Measurements from ENCODE around the gene PIP5KL1.

The PIP5KL1 gene

GRCh38 chr9:127967151-127967809 lies 36.7 kb upstream of the PIP5KL1 start:
- H3K27ac ChIP-seq (ENCODE audit: low read depth, low read length), result no peak overlapping the region
- no peaks in the 10 kb centered on the region for H3K36me3 ChIP-seq (ENCODE audit: insufficient read depth, low read length)
- no peak overlapping the region for H2AFZ ChIP-seq (ENCODE audit: low read length, unreplicated experiment)
- peaks cover 35% of the 10 kb centered on the region for H3K79me2 ChIP-seq (ENCODE audit: control insufficient read depth, insufficient read depth, low read length, unreplicated experiment)
- no peak overlapping the region for H3K4me3 ChIP-seq (ENCODE audit: low read depth, low read length)
- H3K4me1 ChIP-seq (ENCODE audit: control insufficient read depth, insufficient read depth, low read length, unreplicated experiment), result peaks cover 61% of the 10 kb centered on the region
- H3K27me3 ChIP-seq (ENCODE audit: insufficient read depth, low read length), result no peaks in the 10 kb centered on the region

- Histone ChIP-seq H3K27ac (ENCODE audit: low read depth, low read length) (peak overlapping the region; percentile 72), H3K4me1 (ENCODE audit: control insufficient read depth, insufficient read depth, low read length, unreplicated experiment) (peaks cover 63% of the 10 kb centered on the region), H3K36me3 (ENCODE audit: insufficient read depth, low read length) (no peaks in the 10 kb centered on the region), H3K79me2 (ENCODE audit: control insufficient read depth, insufficient read depth, low read length, unreplicated experiment) (peaks cover 28% of the 10 kb centered on the region), H2AFZ (ENCODE audit: low read length, unreplicated experiment) (no peak overlapping the region), H3K27me3 (ENCODE audit: insufficient read depth, low read length) (no peaks in the 10 kb centered on the region), H3K4me3 (ENCODE audit: low read depth, low read length) (no peak overlapping the region)
Measured at GRCh38 chr9:127966416-127967150, 36.0 kb upstream of the PIP5KL1 start.

- H3K27me3 ChIP-seq (ENCODE audit: insufficient read depth, low read length), result no peaks in the 10 kb centered on the region
- H3K79me2 ChIP-seq (ENCODE audit: control insufficient read depth, insufficient read depth, low read length, unreplicated experiment), result peaks cover 27% of the 10 kb centered on the region
- no peak overlapping the region for H2AFZ ChIP-seq (ENCODE audit: low read length, unreplicated experiment)
- 0 out of 2 replicates have a peak overlapping the region, but pooled peaks have one; percentile 6 for H3K4me3 ChIP-seq (ENCODE audit: low read depth, low read length)
- H3K27ac ChIP-seq (ENCODE audit: low read depth, low read length), result peak overlapping the region; percentile 72
- no peaks in the 10 kb centered on the region for H3K36me3 ChIP-seq (ENCODE audit: insufficient read depth, low read length)
- H3K4me1 ChIP-seq (ENCODE audit: control insufficient read depth, insufficient read depth, low read length, unreplicated experiment), result peaks cover 63% of the 10 kb centered on the region
Measured at GRCh38 chr9:127965953-127966352, 35.4 kb upstream of the PIP5KL1 start.

- H3K79me2 ChIP-seq (ENCODE audit: control insufficient read depth, insufficient read depth, low read length, unreplicated experiment), result peaks cover 27% of the 10 kb centered on the region
- H2AFZ ChIP-seq (ENCODE audit: low read length, unreplicated experiment), result no peak overlapping the region
- no peak overlapping the region for H3K4me3 ChIP-seq (ENCODE audit: low read depth, low read length)
- H3K27ac ChIP-seq (ENCODE audit: low read depth, low read length), result no peak overlapping the region
- H3K36me3 ChIP-seq (ENCODE audit: insufficient read depth, low read length), result no peaks in the 10 kb centered on the region
- H3K4me1 ChIP-seq (ENCODE audit: control insufficient read depth, insufficient read depth, low read length, unreplicated experiment), result peaks cover 50% of the 10 kb centered on the region
- H3K27me3 ChIP-seq (ENCODE audit: insufficient read depth, low read length), result no peaks in the 10 kb centered on the region
Measured at GRCh38 chr9:127963359-127964064, 32.9 kb upstream of the PIP5KL1 start.

- H3K36me3 ChIP-seq (ENCODE audit: insufficient read depth, low read length), result no peaks in the 10 kb centered on the region
- H3K27ac ChIP-seq (ENCODE audit: low read depth, low read length), result no peak overlapping the region
- no peaks in the 10 kb centered on the region for H3K27me3 ChIP-seq (ENCODE audit: insufficient read depth, low read length)
- H3K79me2 ChIP-seq (ENCODE audit: control insufficient read depth, insufficient read depth, low read length, unreplicated experiment), result peaks cover 23% of the 10 kb centered on the region
- no peak overlapping the region for H3K4me3 ChIP-seq (ENCODE audit: low read depth, low read length)
- no peak overlapping the region for H2AFZ ChIP-seq (ENCODE audit: low read length, unreplicated experiment)
- H3K4me1 ChIP-seq (ENCODE audit: control insufficient read depth, insufficient read depth, low read length, unreplicated experiment), result peaks cover 45% of the 10 kb centered on the region
Measured at GRCh38 chr9:127963041-127963358, 32.4 kb upstream of the PIP5KL1 start.

- peaks cover 18% of the 10 kb centered on the region for H3K79me2 ChIP-seq (ENCODE audit: control insufficient read depth, insufficient read depth, low read length, unreplicated experiment)
- H3K4me3 ChIP-seq (ENCODE audit: low read depth, low read length), result no peak overlapping the region
- no peak overlapping the region for H2AFZ ChIP-seq (ENCODE audit: low read length, unreplicated experiment)
- H3K4me1 ChIP-seq (ENCODE audit: control insufficient read depth, insufficient read depth, low read length, unreplicated experiment), result peaks cover 38% of the 10 kb centered on the region
- no peaks in the 10 kb centered on the region for H3K36me3 ChIP-seq (ENCODE audit: insufficient read depth, low read length)
- H3K27ac ChIP-seq (ENCODE audit: low read depth, low read length), result no peak overlapping the region
- H3K27me3 ChIP-seq (ENCODE audit: insufficient read depth, low read length), result no peaks in the 10 kb centered on the region
Measured at GRCh38 chr9:127962278-127962677, 31.7 kb upstream of the PIP5KL1 start.

GRCh38 chr9:127961613-127962155 lies 31.1 kb upstream of the PIP5KL1 start:
- Histone ChIP-seq H3K4me3 (ENCODE audit: low read depth, low read length) (no peak overlapping the region), H3K27ac (ENCODE audit: low read depth, low read length) (no peak overlapping the region), H3K36me3 (ENCODE audit: insufficient read depth, low read length) (no peaks in the 10 kb centered on the region), H2AFZ (ENCODE audit: low read length, unreplicated experiment) (no peak overlapping the region), H3K79me2 (ENCODE audit: control insufficient read depth, insufficient read depth, low read length, unreplicated experiment) (peaks cover 13% of the 10 kb centered on the region), H3K4me1 (ENCODE audit: control insufficient read depth, insufficient read depth, low read length, unreplicated experiment) (peaks cover 32% of the 10 kb centered on the region), H3K27me3 (ENCODE audit: insufficient read depth, low read length) (no peaks in the 10 kb centered on the region)

- peaks cover 10% of the 10 kb centered on the region for H3K79me2 ChIP-seq (ENCODE audit: control insufficient read depth, insufficient read depth, low read length, unreplicated experiment)
- H3K27ac ChIP-seq (ENCODE audit: low read depth, low read length), result no peak overlapping the region
Measured at GRCh38 chr9:127961155-127961490, 30.5 kb upstream of the PIP5KL1 start.

GRCh38 chr9:127960410-127961154 lies 30.0 kb upstream of the PIP5KL1 start:
- peaks cover 10% of the 10 kb centered on the region for H3K79me2 ChIP-seq (ENCODE audit: control insufficient read depth, insufficient read depth, low read length, unreplicated experiment)
- H3K27ac ChIP-seq (ENCODE audit: low read depth, low read length), result no peak overlapping the region
- H3K36me3 ChIP-seq (ENCODE audit: insufficient read depth, low read length), result no peaks in the 10 kb centered on the region

More at GRCh38 chr9:127961155-127961490, 30.5 kb upstream of the PIP5KL1 start:
- H3K36me3 ChIP-seq (ENCODE audit: insufficient read depth, low read length), result no peaks in the 10 kb centered on the region
- no peak overlapping the region for H3K4me3 ChIP-seq (ENCODE audit: low read depth, low read length)
- H3K4me1 ChIP-seq (ENCODE audit: control insufficient read depth, insufficient read depth, low read length, unreplicated experiment), result peaks cover 26% of the 10 kb centered on the region
- H2AFZ ChIP-seq (ENCODE audit: low read length, unreplicated experiment), result no peak overlapping the region
- H3K27me3 ChIP-seq (ENCODE audit: insufficient read depth, low read length), result no peaks in the 10 kb centered on the region

GRCh38 chr9:127959841-127960409 lies 29.3 kb upstream of the PIP5KL1 start:
- Histone ChIP-seq H3K79me2 (ENCODE audit: control insufficient read depth, insufficient read depth, low read length, unreplicated experiment) (peaks cover 6% of the 10 kb centered on the region), H3K27ac (ENCODE audit: low read depth, low read length) (no peak overlapping the region), H3K4me3 (ENCODE audit: low read depth, low read length) (no peak overlapping the region), H3K27me3 (ENCODE audit: insufficient read depth, low read length) (no peaks in the 10 kb centered on the region), H2AFZ (ENCODE audit: low read length, unreplicated experiment) (no peak overlapping the region), H3K36me3 (ENCODE audit: insufficient read depth, low read length) (no peaks in the 10 kb centered on the region), H3K4me1 (ENCODE audit: control insufficient read depth, insufficient read depth, low read length, unreplicated experiment) (peaks cover 26% of the 10 kb centered on the region)

More at GRCh38 chr9:127960410-127961154, 30.0 kb upstream of the PIP5KL1 start:
- Histone ChIP-seq H2AFZ (ENCODE audit: low read length, unreplicated experiment) (no peak overlapping the region), H3K27me3 (ENCODE audit: insufficient read depth, low read length) (no peaks in the 10 kb centered on the region), H3K4me1 (ENCODE audit: control insufficient read depth, insufficient read depth, low read length, unreplicated experiment) (peaks cover 26% of the 10 kb centered on the region), H3K4me3 (ENCODE audit: low read depth, low read length) (no peak overlapping the region)
